Activated naive CD4-positive, alpha-beta T cell treated with anti-CD3 and anti-CD28 coated beads, Interleukin-2, amount 50 U/mL, for 24 hours (primary cell): ENCODE results near the gene KIF20A.
"Not testable (repeated sequence)": the region's sequence is repeated elsewhere in the genome, so short reads cannot be mapped to it uniquely, and the experiment has no call there.

Experiments used
- H3K27ac Mint-ChIP-seq: one replicate; pipeline ENCODE4 v1.8.0; 2021; ENCODE audit warnings: mild to moderate bottlenecking, mixed read lengths
- H3K27me3 Mint-ChIP-seq: one replicate; pipeline ENCODE4 v1.8.0; 2021; ENCODE audit warnings: mixed read lengths
- H3K36me3 Mint-ChIP-seq: one replicate; pipeline ENCODE4 v1.8.0; 2021; ENCODE audit warnings: mixed read lengths
- H3K4me1 Mint-ChIP-seq: one replicate; pipeline ENCODE4 v1.8.0; 2021; ENCODE audit warnings: mixed read lengths
- H3K4me3 Mint-ChIP-seq: one replicate; pipeline ENCODE4 v1.8.0; 2021; ENCODE audit warnings: mild to moderate bottlenecking, mixed read lengths
- H3K9me3 Mint-ChIP-seq: one replicate; pipeline ENCODE4 v1.8.0; 2021; ENCODE audit warnings: mixed read lengths

The KIF20A gene

GRCh38 chr5:138178516-138179276 is at the start of gene KIF20A, which contains the start of gene BRD8:
Gene KIF20A, plus strand, starts transcription at chr5:138179112. Its CDS starts 569 bp downstream, at chr5:138179681.
Gene BRD8, minus strand, starts transcription at chr5:138178630. Its CDS starts 16 bp downstream, at chr5:138178614.
- Mint-ChIP-seq H3K36me3 (peaks cover 5% of the 10 kb centered on the region), H3K9me3 (no peaks in the 10 kb centered on the region), H3K4me3 (no peak within 1 kb of the TSS), H3K27me3 (no peaks in the 10 kb centered on the region), H3K27ac (peak within 1 kb of the TSS; percentile 62), H3K4me1 (peaks cover 11% of the 10 kb centered on the region)

GRCh38 chr5:138129347-138129746 is 49.6 kb upstream of the KIF20A start:
- H3K4me1 Mint-ChIP-seq, result no peaks in the 10 kb centered on the region
- H3K27ac Mint-ChIP-seq, result no peak overlapping the region
- peaks cover 2% of the 10 kb centered on the region for H3K36me3 Mint-ChIP-seq
- peaks cover 4% of the 10 kb centered on the region for H3K27me3 Mint-ChIP-seq
- no peak overlapping the region for H3K4me3 Mint-ChIP-seq
- no peaks in the 10 kb centered on the region for H3K9me3 Mint-ChIP-seq

- no peaks in the 10 kb centered on the region for H3K4me1 Mint-ChIP-seq
- H3K27ac Mint-ChIP-seq, result no peak overlapping the region
- H3K36me3 Mint-ChIP-seq, result peaks cover 2% of the 10 kb centered on the region
- H3K27me3 Mint-ChIP-seq, result peaks cover 10% of the 10 kb centered on the region
- H3K9me3 Mint-ChIP-seq, result no peaks in the 10 kb centered on the region
- peak overlapping the region; percentile 82 for H3K4me3 Mint-ChIP-seq
These were observed 46.4 kb upstream of the KIF20A start for GRCh38 chr5:138132543-138132942.

- H3K9me3 Mint-ChIP-seq, result no peaks in the 10 kb centered on the region
- peaks cover 2% of the 10 kb centered on the region for H3K36me3 Mint-ChIP-seq
- no peaks in the 10 kb centered on the region for H3K4me1 Mint-ChIP-seq
- H3K27me3 Mint-ChIP-seq, result peaks cover 7% of the 10 kb centered on the region
- no peak within 1 kb of the TSS for H3K4me3 Mint-ChIP-seq
- no peak within 1 kb of the TSS for H3K27ac Mint-ChIP-seq
These were observed 39.7 kb upstream of the KIF20A start, which contains the start of gene NME5 for GRCh38 chr5:138138949-138139780. Gene NME5, minus strand, starts transcription at chr5:138139428. Its CDS starts 648 bp downstream, at chr5:138138780.

GRCh38 chr5:138139781-138140090 is 39.2 kb upstream of the KIF20A start:
- Mint-ChIP-seq H3K9me3 (no peaks in the 10 kb centered on the region), H3K36me3 (peaks cover 2% of the 10 kb centered on the region), H3K4me3 (no peak overlapping the region), H3K27ac (no peak overlapping the region), H3K27me3 (peaks cover 7% of the 10 kb centered on the region), H3K4me1 (no peaks in the 10 kb centered on the region)

GRCh38 chr5:138140268-138140667 is 38.6 kb upstream of the KIF20A start:
- Mint-ChIP-seq H3K27me3 (peaks cover 7% of the 10 kb centered on the region), H3K9me3 (no peaks in the 10 kb centered on the region), H3K4me3 (no peak overlapping the region), H3K27ac (no peak overlapping the region), H3K4me1 (no peaks in the 10 kb centered on the region), H3K36me3 (peaks cover 2% of the 10 kb centered on the region)

- Mint-ChIP-seq H3K27ac (no peak overlapping the region), H3K9me3 (no peaks in the 10 kb centered on the region), H3K4me1 (no peaks in the 10 kb centered on the region), H3K27me3 (peaks cover 2% of the 10 kb centered on the region), H3K4me3 (no peak overlapping the region), H3K36me3 (peaks cover 2% of the 10 kb centered on the region)
These were observed 37.2 kb upstream of the KIF20A start for GRCh38 chr5:138141734-138142133.

GRCh38 chr5:138143578-138143977 is 35.3 kb upstream of the KIF20A start:
- H3K9me3 Mint-ChIP-seq, H3K27ac Mint-ChIP-seq, H3K4me1 Mint-ChIP-seq, H3K27me3 Mint-ChIP-seq, H3K4me3 Mint-ChIP-seq, H3K36me3 Mint-ChIP-seq: not testable (repeated sequence)

- no peaks in the 10 kb centered on the region for H3K36me3 Mint-ChIP-seq
- H3K4me3 Mint-ChIP-seq, result no peak overlapping the region
- no peaks in the 10 kb centered on the region for H3K4me1 Mint-ChIP-seq
- no peak overlapping the region for H3K27ac Mint-ChIP-seq
- no peaks in the 10 kb centered on the region for H3K27me3 Mint-ChIP-seq
- H3K9me3 Mint-ChIP-seq, result no peaks in the 10 kb centered on the region
These were observed 30.1 kb upstream of the KIF20A start for GRCh38 chr5:138148811-138149210.

- Mint-ChIP-seq H3K36me3 (no peaks in the 10 kb centered on the region), H3K27me3 (no peaks in the 10 kb centered on the region), H3K4me1 (no peaks in the 10 kb centered on the region), H3K4me3 (no peak overlapping the region), H3K9me3 (no peaks in the 10 kb centered on the region), H3K27ac (no peak overlapping the region)
These were observed 29.4 kb upstream of the KIF20A start for GRCh38 chr5:138149530-138149929.

GRCh38 chr5:138155977-138156376 is 22.9 kb upstream of the KIF20A start:
- peaks cover 25% of the 10 kb centered on the region for H3K36me3 Mint-ChIP-seq
- not testable (repeated sequence) for H3K4me1 Mint-ChIP-seq, H3K27ac Mint-ChIP-seq, H3K27me3 Mint-ChIP-seq, H3K9me3 Mint-ChIP-seq, H3K4me3 Mint-ChIP-seq

- peaks cover 26% of the 10 kb centered on the region for H3K36me3 Mint-ChIP-seq
- no peaks in the 10 kb centered on the region for H3K4me1 Mint-ChIP-seq
- no peaks in the 10 kb centered on the region for H3K9me3 Mint-ChIP-seq
- no peak overlapping the region for H3K27ac Mint-ChIP-seq
- H3K27me3 Mint-ChIP-seq, result no peaks in the 10 kb centered on the region
- no peak overlapping the region for H3K4me3 Mint-ChIP-seq
These were observed 21.3 kb upstream of the KIF20A start for GRCh38 chr5:138157626-138158025.

GRCh38 chr5:138159666-138160065 is 19.2 kb upstream of the KIF20A start:
- no peaks in the 10 kb centered on the region for H3K27me3 Mint-ChIP-seq
- peaks cover 33% of the 10 kb centered on the region for H3K36me3 Mint-ChIP-seq
- H3K9me3 Mint-ChIP-seq, result no peaks in the 10 kb centered on the region
- H3K4me3 Mint-ChIP-seq, result no peak overlapping the region
- no peak overlapping the region for H3K27ac Mint-ChIP-seq
- H3K4me1 Mint-ChIP-seq, result no peaks in the 10 kb centered on the region

GRCh38 chr5:138160706-138161105 is 18.2 kb upstream of the KIF20A start:
- Mint-ChIP-seq H3K27ac (no peak overlapping the region), H3K4me3 (no peak overlapping the region), H3K27me3 (no peaks in the 10 kb centered on the region), H3K36me3 (peaks cover 33% of the 10 kb centered on the region), H3K4me1 (no peaks in the 10 kb centered on the region), H3K9me3 (no peaks in the 10 kb centered on the region)

- H3K4me3 Mint-ChIP-seq, result no peak overlapping the region
- H3K36me3 Mint-ChIP-seq, result peaks cover 27% of the 10 kb centered on the region
- no peak overlapping the region for H3K27ac Mint-ChIP-seq
- H3K4me1 Mint-ChIP-seq, result no peaks in the 10 kb centered on the region
- no peaks in the 10 kb centered on the region for H3K9me3 Mint-ChIP-seq
- no peaks in the 10 kb centered on the region for H3K27me3 Mint-ChIP-seq
These were observed 15.2 kb upstream of the KIF20A start for GRCh38 chr5:138163721-138164120.

- H3K36me3 Mint-ChIP-seq, result peaks cover 21% of the 10 kb centered on the region
- H3K4me1 Mint-ChIP-seq, result peaks cover 9% of the 10 kb centered on the region
- no peaks in the 10 kb centered on the region for H3K27me3 Mint-ChIP-seq
- H3K4me3 Mint-ChIP-seq, result no peak overlapping the region
- no peaks in the 10 kb centered on the region for H3K9me3 Mint-ChIP-seq
- H3K27ac Mint-ChIP-seq, result no peak overlapping the region
These were observed 9.8 kb upstream of the KIF20A start for GRCh38 chr5:138169124-138169523.
